ENCODE results near the gene ARPP21.

- no peak for TF ChIP-seq GABPA (IDR thresholded peaks at IDR 0.05; ENCODE audit: low read depth)
- TF ChIP-seq YY1 (IDR thresholded peaks at IDR 0.05; ENCODE audit: low read depth) = no peak
- TF ChIP-seq, protein P1, sequence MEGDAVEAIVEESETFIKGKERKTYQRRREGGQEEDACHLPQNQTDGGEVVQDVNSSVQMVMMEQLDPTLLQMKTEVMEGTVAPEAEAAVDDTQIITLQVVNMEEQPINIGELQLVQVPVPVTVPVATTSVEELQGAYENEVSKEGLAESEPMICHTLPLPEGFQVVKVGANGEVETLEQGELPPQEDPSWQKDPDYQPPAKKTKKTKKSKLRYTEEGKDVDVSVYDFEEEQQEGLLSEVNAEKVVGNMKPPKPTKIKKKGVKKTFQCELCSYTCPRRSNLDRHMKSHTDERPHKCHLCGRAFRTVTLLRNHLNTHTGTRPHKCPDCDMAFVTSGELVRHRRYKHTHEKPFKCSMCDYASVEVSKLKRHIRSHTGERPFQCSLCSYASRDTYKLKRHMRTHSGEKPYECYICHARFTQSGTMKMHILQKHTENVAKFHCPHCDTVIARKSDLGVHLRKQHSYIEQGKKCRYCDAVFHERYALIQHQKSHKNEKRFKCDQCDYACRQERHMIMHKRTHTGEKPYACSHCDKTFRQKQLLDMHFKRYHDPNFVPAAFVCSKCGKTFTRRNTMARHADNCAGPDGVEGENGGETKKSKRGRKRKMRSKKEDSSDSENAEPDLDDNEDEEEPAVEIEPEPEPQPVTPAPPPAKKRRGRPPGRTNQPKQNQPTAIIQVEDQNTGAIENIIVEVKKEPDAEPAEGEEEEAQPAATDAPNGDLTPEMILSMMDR (IDR thresholded peaks at IDR 0.05) = no peak
- TF ChIP-seq NFIC (IDR thresholded peaks at IDR 0.05; ENCODE audit: borderline replicate concordance) = no peak
- no peak for TF ChIP-seq EZH2phosphoT487 (IDR thresholded peaks at IDR 0.05; ENCODE audit: borderline replicate concordance, low read depth)
- no peak for TF ChIP-seq TAF1 (IDR thresholded peaks at IDR 0.05; ENCODE audit: borderline replicate concordance, low read depth, low read length)
- TF ChIP-seq GATA2 (CRISPR knock-in tag; IDR thresholded peaks at IDR 0.05) = no peak
- no peak for TF ChIP-seq JUND (IDR thresholded peaks at IDR 0.05)
- TF ChIP-seq RFX5 (IDR thresholded peaks at IDR 0.05; ENCODE audit: low read length) = no peak
- TF ChIP-seq POLR2AphosphoS5 (IDR thresholded peaks at IDR 0.05; ENCODE audit: low read depth, low read length) = no peak
- TF ChIP-seq EP300 (IDR thresholded peaks at IDR 0.05; ENCODE audit: borderline replicate concordance in 1 of 2, low read depth in 1 of 2, low read length in 1 of 2) = no peak
- TF ChIP-seq NRF1 (IDR thresholded peaks at IDR 0.05; ENCODE audit: low read depth, low read length) = no peak
- no peak for TF ChIP-seq MAX (IDR thresholded peaks at IDR 0.05; ENCODE audit: low read depth)
- TF ChIP-seq, protein P2, sequence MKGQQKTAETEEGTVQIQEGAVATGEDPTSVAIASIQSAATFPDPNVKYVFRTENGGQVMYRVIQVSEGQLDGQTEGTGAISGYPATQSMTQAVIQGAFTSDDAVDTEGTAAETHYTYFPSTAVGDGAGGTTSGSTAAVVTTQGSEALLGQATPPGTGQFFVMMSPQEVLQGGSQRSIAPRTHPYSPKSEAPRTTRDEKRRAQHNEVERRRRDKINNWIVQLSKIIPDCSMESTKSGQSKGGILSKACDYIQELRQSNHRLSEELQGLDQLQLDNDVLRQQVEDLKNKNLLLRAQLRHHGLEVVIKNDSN (IDR thresholded peaks at IDR 0.05; ENCODE audit: borderline replicate concordance, low read depth) = no peak
These were observed 120.8 kb downstream of the ARPP21 start for GRCh38 chr3:35760146-35760545.

Data from SK-N-SH (cell line).